ENCODE data around the gene CACNA1F.

Gene CACNA1F

GRCh38 chrX:49186125-49187027, 46.8 kb downstream of the CACNA1F start, which contains the start of gene PRICKLE3 (continued):
- TF ChIP-seq ZNF565 (CRISPR knock-in tag; conservative IDR thresholded peaks at IDR 0.05; ENCODE audit: low read depth) (no peak), ESRRG (CRISPR knock-in tag; IDR thresholded peaks at IDR 0.05) (no peak), BACH2 (CRISPR knock-in tag; IDR thresholded peaks at IDR 0.05; ENCODE audit: borderline replicate concordance) (no peak), ZFP3 (CRISPR knock-in tag; IDR thresholded peaks at IDR 0.05) (no peak), OSR1 (CRISPR knock-in tag; IDR thresholded peaks at IDR 0.05) (no peak), ZFP30 (CRISPR knock-in tag; IDR thresholded peaks at IDR 0.05) (no peak)
- TF ChIP-seq, protein P1, sequence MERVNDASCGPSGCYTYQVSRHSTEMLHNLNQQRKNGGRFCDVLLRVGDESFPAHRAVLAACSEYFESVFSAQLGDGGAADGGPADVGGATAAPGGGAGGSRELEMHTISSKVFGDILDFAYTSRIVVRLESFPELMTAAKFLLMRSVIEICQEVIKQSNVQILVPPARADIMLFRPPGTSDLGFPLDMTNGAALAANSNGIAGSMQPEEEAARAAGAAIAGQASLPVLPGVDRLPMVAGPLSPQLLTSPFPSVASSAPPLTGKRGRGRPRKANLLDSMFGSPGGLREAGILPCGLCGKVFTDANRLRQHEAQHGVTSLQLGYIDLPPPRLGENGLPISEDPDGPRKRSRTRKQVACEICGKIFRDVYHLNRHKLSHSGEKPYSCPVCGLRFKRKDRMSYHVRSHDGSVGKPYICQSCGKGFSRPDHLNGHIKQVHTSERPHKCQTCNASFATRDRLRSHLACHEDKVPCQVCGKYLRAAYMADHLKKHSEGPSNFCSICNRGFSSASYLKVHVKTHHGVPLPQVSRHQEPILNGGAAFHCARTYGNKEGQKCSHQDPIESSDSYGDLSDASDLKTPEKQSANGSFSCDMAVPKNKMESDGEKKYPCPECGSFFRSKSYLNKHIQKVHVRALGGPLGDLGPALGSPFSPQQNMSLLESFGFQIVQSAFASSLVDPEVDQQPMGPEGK (CRISPR knock-in tag; IDR thresholded peaks at IDR 0.05; ENCODE audit: borderline replicate concordance) = no peak
- TF ChIP-seq, protein P2, sequence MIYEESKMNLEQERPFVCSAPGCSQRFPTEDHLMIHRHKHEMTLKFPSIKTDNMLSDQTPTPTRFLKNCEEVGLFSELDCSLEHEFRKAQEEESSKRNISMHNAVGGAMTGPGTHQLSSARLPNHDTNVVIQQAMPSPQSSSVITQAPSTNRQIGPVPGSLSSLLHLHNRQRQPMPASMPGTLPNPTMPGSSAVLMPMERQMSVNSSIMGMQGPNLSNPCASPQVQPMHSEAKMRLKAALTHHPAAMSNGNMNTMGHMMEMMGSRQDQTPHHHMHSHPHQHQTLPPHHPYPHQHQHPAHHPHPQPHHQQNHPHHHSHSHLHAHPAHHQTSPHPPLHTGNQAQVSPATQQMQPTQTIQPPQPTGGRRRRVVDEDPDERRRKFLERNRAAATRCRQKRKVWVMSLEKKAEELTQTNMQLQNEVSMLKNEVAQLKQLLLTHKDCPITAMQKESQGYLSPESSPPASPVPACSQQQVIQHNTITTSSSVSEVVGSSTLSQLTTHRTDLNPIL (CRISPR knock-in tag; IDR thresholded peaks at IDR 0.05; ENCODE audit: low read depth) = no peak

DNA sequence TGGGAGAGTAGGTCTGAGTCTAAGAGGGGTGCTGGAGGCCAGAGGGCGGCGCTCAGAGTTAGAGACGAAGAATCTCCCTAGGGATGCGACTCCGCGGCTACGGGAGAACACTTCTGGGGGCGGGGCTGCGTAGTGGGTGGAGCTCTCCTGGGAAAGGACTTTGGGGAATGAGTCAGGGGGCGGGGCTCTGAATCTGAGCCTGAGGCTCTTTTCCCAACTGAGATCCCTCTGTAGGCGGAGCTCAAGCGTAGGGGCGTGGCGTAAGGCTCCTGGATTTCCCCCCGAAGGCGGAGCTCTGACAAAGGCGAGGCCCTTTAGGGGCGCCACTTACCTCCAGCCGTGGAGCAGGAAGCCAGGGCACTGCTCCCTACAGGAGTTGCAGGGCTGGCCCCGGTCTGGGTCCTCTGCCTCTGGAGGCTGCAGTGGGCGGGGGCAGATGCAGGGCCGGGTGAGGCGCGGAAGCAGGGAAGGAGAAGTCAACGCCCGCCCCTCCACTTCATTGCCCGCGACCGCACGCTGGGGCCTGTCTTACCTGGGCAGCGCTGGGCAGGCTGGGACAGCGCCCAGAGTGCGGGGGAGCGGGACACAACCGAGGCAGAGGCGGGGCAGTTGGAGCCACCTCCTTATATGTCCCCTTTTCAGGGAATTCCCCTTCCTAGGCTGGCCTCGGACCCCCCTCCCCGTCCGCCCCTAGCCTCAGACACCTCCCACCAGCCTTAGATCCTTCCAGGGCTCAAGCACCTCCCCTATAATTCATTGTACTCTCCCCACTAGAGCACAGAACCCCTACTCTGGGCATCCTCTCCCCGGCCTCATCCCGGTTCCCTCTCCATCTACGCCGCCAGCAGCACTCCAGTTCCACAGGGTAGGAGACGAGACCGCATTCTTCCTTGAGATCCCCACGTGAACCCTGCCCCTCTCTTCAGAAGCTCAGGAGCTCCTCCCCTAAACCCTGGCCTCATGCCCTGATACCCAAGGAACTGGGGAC, 48.6 kb downstream of the CACNA1F start:
- ATAC-seq = no peak; the same call in 2 of the 3 replicates
- no peak for TF ChIP-seq TOX (CRISPR knock-in tag; IDR thresholded peaks at IDR 0.05; ENCODE audit: borderline replicate concordance)

GRCh38 chrX:49183701-49184281, 49.3 kb downstream of the CACNA1F start:
- no peak for TF ChIP-seq ZNF565 (CRISPR knock-in tag; conservative IDR thresholded peaks at IDR 0.05; ENCODE audit: low read depth)
- TF ChIP-seq SNAI2 (CRISPR knock-in tag; IDR thresholded peaks at IDR 0.05) = no peak
- TF ChIP-seq, protein P1 (CRISPR knock-in tag; IDR thresholded peaks at IDR 0.05; ENCODE audit: borderline replicate concordance) = no peak
- TF ChIP-seq, protein P3, sequence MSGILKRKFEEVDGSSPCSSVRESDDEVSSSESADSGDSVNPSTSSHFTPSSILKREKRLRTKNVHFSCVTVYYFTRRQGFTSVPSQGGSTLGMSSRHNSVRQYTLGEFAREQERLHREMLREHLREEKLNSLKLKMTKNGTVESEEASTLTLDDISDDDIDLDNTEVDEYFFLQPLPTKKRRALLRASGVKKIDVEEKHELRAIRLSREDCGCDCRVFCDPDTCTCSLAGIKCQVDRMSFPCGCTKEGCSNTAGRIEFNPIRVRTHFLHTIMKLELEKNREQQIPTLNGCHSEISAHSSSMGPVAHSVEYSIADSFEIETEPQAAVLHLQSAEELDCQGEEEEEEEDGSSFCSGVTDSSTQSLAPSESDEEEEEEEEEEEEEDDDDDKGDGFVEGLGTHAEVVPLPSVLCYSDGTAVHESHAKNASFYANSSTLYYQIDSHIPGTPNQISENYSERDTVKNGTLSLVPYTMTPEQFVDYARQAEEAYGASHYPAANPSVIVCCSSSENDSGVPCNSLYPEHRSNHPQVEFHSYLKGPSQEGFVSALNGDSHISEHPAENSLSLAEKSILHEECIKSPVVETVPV (CRISPR knock-in tag; IDR thresholded peaks at IDR 0.05) = no peak
- ATAC-seq = no peak

- no peak for ATAC-seq
- TF ChIP-seq BACH2 (CRISPR knock-in tag; IDR thresholded peaks at IDR 0.05; ENCODE audit: borderline replicate concordance) = no peak
- TF ChIP-seq ZFP30 (CRISPR knock-in tag; IDR thresholded peaks at IDR 0.05) = no peak
Measured at GRCh38 chrX:49179358-49179757, 53.8 kb downstream of the CACNA1F start.

- ATAC-seq = no peak
- TF ChIP-seq, protein P4, sequence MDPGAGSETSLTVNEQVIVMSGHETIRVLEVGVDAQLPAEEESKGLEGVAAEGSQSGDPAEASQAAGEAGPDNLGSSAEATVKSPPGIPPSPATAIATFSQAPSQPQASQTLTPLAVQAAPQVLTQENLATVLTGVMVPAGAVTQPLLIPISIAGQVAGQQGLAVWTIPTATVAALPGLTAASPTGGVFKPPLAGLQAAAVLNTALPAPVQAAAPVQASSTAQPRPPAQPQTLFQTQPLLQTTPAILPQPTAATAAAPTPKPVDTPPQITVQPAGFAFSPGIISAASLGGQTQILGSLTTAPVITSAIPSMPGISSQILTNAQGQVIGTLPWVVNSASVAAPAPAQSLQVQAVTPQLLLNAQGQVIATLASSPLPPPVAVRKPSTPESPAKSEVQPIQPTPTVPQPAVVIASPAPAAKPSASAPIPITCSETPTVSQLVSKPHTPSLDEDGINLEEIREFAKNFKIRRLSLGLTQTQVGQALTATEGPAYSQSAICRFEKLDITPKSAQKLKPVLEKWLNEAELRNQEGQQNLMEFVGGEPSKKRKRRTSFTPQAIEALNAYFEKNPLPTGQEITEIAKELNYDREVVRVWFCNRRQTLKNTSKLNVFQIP (CRISPR knock-in tag; IDR thresholded peaks at IDR 0.05; ENCODE audit: borderline replicate concordance, low read depth) = no peak
- no peak for TF ChIP-seq ZFP3 (CRISPR knock-in tag; IDR thresholded peaks at IDR 0.05)
- TF ChIP-seq, protein P2 (CRISPR knock-in tag; IDR thresholded peaks at IDR 0.05; ENCODE audit: low read depth) = no peak
- TF ChIP-seq TOX (CRISPR knock-in tag; IDR thresholded peaks at IDR 0.05; ENCODE audit: borderline replicate concordance) = no peak
- TF ChIP-seq OSR1 (CRISPR knock-in tag; IDR thresholded peaks at IDR 0.05) = no peak
- TF ChIP-seq CSDC2 (CRISPR knock-in tag; IDR thresholded peaks at IDR 0.05) = no peak
- TF ChIP-seq ZC3H10 (CRISPR knock-in tag; IDR thresholded peaks at IDR 0.05) = no peak
- TF ChIP-seq BACH2 (CRISPR knock-in tag; IDR thresholded peaks at IDR 0.05; ENCODE audit: borderline replicate concordance) = no peak
- no peak for TF ChIP-seq RARB (CRISPR knock-in tag; IDR thresholded peaks at IDR 0.05)
- TF ChIP-seq ARNTL (CRISPR knock-in tag; IDR thresholded peaks at IDR 0.05; ENCODE audit: borderline replicate concordance, low read depth) = no peak
- TF ChIP-seq ESRRG (CRISPR knock-in tag; IDR thresholded peaks at IDR 0.05) = no peak
- no peak for TF ChIP-seq ZNF565 (CRISPR knock-in tag; conservative IDR thresholded peaks at IDR 0.05; ENCODE audit: low read depth)
- TF ChIP-seq ZNF70 (CRISPR knock-in tag; IDR thresholded peaks at IDR 0.05) = no peak
- TF ChIP-seq ISL1 (CRISPR knock-in tag; IDR thresholded peaks at IDR 0.05) = no peak
Measured at GRCh38 chrX:49178537-49178936, 54.6 kb downstream of the CACNA1F start.

Data from SK-N-SH treated with all-trans-retinoic acid at 6 μM for 48 hours (cell line).